Stimulated activated CD8-positive, alpha-beta memory T cell treated with anti-CD3 and anti-CD28 coated beads, Interleukin-7, amount 100 ng/mL, for 24 hours (primary cell): ENCODE measurements around the gene GUCD1.
"Not testable (repeated sequence)": the region's sequence is repeated elsewhere in the genome, so short reads cannot be mapped to it uniquely, and the experiment has no call there.

ENCODE experiments used
- DNase-seq: peaks from one replicate; pipeline ENCODE4 v3.0.0-alpha.2; 2020; ENCODE audit warnings: low read depth

Gene GUCD1

DNA sequence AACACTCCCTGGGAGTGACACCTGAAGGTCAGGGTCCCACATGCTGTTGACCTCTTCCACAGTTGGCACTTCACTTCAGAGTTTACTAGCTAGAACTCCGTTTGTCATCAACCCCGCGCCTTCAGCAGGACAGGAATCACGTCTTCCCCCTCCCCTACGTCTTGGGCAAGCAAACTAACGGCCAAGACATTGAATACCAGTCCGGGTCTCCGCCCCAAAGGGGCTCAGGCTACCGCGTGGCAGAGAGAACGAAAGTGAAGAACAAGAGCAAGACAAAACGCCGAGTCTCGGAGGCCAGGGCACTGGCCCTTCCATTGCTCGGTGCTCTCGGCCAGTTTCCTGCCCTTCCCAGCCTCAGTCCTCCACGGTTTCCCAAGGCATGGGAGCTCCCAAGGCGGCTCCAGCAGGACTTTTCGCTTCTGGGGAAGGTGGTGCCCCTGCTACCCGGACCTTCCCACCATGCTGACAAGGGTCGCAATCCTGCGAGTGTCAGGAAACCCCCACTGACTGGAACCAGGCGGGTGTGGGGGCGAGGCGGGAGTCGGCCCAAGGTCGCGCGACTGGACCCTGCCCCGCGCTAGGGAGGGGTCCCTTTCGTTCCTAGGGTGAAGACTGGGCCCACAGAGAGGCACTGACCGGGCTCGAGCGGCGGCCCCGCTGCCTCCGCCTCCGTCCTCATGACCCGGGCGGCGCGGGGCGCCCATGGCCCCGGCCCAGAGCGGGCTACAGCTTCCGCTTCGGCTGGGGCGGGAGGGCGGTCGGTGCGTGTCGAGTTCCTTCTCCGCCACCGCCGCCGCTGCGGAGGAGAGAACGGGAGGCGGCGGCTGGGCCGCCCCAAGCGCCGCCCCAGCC lies at the start of gene GUCD1:
TSS of gene GUCD1 (minus strand) at position 826 of the 852 bp plus-strand sequence. CDS start at position 679, 147 bp downstream.
- no peak for DNase-seq

DNA sequence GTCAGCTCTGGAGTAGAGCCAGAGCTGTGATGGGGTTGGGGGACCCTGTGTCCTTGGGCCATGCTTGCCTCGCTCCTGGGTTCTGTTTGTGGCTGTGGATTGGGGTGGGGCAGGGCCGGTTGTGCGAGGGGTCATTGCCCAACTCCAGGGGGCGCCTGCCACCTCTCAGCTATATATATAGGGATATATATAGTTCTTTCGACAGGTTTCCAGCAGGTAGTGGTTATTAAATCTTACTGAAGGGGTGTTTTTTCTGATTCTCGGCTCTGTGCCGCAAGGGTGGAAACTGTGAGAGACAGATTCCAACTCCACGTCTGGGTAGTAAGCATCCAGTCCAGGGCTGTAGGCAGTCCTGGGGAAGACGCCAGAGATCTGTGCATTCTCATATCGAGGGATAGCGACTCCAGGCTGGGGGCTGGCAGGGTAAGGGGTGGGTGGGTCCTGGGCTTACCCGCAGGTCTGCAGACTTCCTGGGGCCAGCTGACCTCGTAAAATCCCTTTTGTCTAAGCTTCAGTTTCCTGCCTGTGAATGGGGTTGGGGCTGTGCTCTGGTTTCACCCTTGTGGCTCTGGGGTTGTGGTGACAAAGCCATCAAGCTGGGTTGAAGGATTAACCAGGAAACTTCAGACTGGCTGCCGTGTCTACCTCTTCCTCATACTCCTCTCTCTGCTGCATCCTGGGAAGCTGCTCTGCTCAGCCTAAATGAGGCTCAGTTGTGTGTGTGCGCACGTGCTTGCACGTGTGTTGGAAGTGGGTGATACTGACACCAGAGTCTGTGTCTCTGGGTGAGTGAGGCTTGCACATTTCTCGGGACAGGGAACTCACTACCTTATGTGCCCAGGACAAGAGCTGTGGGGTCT lies 49.1 kb upstream of the GUCD1 start:
- not testable (repeated sequence) for DNase-seq

DNA sequence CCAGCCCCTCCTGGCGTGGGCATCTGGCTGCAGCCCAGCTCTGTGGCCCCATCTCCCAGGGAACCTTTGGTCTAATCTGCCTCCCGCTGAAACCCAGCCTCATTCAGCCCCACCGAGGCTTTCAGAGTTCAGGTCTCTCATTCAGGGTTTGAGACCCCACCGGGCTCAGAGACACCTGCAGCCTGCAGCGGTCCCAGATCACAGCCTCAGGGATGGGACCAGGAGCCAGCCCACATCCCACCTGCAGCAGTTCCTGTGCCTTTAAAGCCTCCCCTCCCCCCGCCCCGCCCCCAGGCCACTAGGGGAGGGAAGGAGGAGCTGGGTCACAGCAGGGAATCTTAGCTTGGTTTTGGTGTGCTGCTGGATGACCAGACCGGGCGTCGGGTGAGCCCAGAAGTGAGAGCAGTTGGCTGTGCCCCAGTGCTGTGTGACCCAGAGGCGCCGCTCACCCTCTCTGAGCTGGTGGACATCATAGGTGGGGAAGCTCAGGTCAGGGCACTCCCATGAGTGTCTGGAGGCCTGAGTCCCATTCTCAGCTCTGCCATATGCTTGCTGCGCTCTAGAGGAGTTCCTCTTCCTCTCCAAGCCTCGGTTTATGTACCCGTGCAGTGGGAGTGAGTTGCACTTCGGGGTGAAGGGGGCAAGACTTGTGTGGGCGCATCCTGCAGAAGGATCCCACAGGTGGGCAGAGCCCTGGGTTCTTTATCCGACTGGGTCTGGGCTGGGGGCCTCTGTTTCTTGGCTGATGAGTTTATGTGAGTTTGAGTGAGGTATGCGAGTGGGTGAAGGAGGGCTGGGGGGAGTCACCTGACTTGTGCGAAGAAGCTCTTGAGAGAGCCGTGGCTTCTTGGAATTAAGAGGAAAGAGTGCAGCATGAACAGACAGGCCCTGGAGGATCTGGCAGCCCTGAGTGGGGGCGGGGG lies 48.2 kb upstream of the GUCD1 start, which contains the start of gene GGT1:
TSS of gene GGT1 (plus strand) at position 347 of the 923 bp plus-strand sequence. CDS start 7,889 bp downstream, outside the sequence.
- not testable (repeated sequence) for DNase-seq

DNA sequence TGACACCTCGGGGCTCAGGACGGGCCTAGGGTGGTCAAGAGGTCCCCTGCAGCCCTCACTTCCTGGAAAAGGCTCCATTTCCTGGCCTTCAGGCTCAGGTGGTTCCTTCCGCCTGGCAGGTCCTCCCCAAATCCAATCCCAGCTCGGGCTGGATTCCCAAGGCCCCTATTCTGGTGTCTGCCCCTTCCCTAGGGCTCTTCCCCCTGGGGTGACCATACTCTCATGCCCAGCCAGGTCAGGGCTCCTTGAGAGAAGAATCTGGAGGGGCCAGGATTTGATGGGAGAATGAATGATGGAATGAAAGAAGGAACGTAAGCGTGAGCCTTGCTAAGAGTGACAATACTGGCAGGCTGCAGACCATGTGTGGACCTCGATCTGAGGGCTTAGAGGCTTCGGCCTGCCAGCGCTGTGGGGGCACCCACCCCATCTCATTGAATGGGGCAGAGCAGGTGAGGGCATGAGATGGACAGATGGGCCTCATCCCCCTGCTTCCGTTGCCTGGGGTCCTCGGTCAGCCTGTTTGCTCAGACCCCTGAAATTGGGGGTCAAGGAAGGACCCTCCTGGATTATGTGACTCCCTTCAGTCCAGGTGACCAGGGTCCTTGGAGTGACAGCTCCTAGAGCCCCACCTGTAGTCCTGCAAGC lies 47.3 kb upstream of the GUCD1 start:
- DNase-seq = not testable (repeated sequence)

DNA sequence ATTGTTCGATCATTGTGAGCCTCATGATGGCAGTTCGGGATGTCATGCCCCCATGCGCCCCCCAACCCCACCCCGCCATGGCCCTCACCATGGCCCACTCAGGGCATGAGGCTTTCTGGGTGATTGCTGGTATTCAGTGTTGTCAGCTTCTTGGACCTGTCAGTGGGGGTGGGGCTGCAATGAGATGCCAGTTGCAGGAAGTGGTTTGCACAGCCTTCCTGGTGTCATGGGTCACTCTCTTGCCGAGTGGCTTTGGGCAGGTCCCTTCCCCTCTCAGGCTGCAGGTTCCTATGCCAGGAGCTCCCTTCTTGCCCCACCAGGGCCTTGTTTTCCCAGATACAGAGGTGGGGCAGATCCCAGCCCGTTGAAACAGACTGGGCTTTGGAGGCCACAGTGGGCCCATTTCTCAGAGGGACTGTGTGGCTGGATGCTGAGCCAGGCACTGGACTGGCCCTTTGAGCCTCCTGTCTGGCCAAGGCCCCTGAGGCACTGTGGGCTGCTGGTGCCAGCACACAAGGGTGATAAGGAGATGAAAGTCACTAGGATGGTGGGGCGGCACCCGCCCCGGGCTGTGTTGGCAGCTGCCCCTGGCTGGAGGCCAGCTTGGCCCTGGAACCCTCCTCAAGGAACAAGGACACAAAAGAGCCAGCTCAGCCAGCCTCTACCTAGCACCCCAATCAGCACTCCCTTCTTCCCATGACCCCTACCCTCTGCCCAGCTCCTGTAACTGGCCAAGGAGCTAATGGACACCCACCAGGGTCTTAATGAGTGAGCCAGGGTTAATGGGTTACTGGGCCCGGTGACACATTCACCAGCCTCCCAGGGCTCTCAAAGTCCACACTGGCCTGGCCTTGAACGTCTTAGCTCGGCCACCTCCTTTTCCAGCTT lies 46.5 kb upstream of the GUCD1 start:
- no peak for DNase-seq

DNA sequence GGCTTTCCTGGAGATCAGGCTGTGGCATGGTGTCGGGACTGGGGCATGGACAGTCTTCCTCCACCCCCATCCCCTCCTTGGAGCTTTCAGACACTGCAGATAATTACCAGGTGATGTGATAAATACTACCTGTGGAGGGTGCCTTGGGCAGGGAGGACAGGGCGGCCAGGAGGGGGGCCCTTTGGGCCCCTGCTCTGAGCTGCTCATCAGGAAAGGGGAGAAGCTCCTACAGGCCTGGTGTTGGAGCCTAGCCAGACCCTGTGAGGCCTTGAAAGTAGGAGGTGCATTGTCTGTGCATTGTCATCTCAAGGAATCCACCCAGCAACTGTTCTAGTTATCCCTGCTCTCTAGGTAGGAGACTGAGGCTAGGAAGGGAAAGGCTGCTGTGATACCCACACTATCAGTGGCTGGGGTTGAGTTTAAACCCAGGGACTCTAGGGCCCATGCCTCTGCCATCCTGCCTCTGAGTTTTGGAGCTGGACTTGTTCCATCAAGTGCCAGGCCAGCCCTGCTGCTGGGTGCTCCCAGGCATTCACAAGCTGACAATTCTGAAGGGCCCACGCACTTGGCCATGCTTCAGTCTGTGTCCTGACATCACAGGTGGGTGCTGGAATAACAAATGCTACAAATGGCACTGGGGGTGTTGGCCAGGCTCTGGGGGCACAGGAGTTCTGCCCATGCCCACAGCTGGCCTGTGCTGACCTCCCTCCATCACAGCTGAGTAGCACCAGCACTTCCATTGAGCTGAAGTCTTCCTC lies 45.2 kb upstream of the GUCD1 start:
- DNase-seq = not testable (repeated sequence)

DNA sequence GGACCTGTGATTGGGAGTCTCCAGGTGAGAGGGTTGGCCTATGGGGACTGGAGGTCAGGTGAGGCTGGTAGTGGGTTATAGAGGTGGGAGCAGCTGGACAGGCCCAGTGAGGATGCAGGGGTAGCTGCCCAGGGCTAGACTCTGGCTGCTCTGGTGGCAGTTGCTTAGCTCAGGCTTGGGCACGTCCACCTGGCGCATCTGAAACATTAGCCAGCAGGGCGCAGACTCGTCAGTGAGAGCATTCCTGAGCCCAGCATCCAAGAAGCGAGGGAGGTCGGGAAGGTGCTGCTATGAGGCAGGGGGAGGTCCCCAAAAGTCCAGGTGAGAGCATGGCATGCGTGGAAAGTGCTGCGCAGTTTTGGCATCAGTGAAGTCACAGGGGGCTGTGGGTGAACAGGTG lies 44.6 kb upstream of the GUCD1 start:
- no peak for DNase-seq

DNA sequence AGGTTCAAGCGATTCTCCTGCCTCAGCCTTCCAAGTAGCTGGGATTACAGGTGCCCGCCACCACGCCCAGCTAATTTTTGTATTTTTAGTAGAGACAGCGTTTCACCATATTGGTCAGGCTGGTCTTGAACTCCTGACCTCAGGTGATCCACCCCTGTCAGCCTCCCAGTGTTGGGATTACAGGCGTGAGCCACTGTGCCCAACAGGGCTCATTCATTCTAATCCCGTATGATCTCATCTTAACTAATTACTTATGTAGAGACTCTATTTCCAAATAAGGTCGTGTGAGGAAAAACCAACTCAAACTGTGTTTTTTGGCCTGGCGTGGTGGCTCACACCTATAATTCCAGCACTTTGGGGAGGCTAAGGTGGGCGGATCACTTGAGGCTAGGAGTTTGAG lies 42.1 kb upstream of the GUCD1 start:
- not testable (repeated sequence) for DNase-seq

DNA sequence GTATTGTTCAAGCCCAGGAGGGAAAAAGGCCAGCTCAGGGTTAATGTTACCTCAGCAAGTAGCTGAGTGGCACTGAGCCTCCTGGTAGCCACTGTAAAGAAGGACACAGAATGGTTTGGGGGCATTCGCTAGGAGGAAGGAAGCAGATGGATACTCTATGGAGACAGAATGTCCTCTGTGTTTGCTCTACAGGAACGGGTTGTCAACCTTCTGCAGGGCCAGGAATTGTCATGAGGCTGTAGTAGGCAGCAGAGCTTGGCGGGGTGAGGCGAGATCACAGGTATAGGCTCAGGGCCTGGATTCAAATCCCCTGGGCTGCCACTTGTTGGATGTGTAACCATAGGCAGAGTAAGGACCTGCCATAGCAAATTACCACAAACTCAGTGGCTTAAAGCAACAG lies 40.9 kb upstream of the GUCD1 start:
- DNase-seq = no peak

DNA sequence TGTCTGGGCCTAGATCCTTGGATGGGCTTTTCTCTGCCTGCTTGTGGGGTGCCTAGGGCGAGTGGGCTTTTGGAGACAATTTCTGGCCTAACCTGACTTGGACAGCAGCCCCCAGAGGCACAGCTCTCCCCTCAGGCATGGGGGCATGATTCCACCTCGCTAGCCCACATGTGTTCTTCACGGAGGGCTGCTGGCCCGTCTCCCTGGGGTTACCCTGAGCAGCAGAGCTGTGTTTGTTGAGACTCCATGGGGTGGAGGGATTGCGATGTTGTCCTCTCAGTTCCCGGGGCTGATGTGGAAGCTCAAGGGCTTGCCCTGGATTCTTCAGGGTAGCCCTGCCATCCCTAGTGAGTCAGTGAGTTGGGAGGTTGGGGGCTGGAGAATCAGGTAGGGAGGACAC lies 40.3 kb upstream of the GUCD1 start:
- DNase-seq = no peak

DNA sequence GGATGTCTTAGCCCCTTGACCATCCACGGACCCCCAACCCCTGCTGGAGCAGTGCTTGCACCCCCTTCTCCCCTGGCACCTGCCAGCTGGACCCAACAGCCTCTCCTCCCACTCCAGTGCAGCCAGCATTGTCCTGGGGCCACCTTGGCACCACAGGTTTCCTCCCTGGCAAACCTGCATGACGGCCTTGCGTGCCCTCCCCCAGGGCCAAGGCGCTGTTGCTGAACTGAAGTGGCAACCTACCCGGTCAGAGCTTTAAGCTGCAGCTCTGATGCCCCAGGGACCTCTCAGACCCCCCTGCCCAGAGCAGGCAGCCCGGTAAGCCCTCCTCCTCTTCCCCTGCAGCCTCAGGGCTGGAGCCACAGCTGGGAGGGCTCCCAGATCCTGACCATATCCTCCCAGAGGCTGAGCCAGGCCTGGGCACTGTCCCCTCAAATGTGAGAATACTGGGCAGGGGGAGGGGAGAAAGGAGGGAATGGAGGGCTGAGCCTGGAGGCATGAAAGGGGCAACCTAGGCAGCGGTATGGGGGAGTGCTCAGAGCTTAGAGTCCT lies 39.7 kb upstream of the GUCD1 start:
- DNase-seq = no peak

DNA sequence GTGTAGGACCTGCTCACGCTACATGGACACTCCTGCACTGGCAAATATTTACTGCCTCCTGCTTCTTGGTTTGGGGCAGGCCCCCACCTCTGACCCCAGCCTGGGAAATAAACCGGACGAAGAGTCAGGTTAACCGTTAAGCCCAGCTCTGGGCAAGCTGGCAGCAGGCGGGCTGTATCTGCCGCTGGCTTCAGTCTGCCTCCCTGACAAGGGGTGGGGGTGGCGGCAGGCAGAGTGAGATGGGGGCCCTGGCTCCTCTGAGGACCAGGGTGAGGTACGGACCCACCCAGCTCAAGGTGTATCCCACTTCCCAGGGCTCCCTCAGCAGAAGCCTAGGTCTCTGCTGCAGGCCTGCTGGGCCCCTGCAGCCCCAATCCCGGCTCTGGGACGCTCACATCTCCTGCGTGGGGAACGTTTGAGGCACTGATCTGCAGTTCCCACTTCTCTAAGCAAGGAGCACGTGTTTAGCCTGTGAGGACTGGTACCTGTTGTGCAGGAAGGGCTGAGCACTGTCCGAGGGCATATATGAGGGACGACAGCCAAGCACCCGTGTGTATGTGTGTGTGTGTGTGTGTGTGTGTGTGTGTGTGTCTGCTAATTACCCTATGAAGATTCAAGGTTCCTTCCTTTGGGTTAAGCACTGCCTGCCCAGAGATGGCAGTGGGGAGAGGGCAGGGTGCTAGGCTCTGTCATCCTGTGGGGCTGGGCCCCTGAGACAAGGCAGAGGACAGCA lies 39.1 kb upstream of the GUCD1 start:
- no peak for DNase-seq

DNA sequence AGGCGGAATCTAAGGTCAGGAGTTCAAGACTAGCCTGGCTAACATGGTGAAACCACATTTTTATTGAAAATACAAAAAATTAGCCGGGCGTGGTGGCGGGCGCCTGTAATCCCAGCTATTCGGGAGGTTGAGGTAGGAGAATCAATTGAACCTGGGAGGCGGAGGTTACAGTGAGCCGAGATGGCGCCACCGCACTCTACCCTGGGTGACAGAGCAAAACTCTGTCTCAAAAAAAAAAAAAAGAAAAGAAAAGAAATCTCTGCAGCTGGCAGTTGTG lies 38.6 kb upstream of the GUCD1 start:
- not testable (repeated sequence) for DNase-seq

DNA sequence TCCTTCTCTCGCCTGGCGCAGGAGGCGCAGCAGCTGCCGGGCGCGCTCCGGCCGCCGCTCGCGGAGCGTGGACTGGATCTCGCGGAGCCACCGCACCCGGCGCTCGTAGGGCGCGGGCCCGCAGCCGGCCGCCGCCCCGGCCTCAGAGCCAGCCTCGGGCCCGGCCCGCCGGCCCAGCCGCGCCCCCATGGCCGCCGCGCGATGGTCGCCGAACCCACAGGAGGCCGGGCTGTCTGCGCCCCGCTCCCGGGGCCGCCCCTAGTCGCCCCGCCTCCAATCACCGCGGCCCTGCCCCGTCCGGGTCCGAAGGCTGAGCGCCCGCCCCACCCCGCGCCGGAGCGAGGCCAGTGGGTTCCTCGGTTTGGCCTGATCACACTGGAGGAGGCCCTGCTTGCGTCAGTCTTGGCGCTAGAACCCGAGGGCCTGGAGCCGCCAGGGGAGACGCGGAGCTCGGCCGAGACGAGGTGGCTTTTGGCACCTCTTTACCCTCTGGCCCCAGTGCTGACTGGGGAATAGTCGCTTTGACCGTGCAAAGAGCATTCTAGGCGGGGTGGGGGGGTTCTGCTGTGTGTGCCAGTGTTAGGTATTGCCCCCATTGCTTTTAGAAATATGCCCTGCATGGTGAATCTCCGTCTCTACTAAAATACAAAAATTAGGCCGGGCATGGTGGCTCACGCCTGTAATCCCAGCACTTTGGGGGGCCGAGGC lies 38.1 kb upstream of the GUCD1 start, which contains the start of gene LRRC75B:
TSS of gene LRRC75B (minus strand) at position 223 of the 708 bp plus-strand sequence. CDS start at position 189, 34 bp downstream.
- peak; percentile 16 for DNase-seq

DNA sequence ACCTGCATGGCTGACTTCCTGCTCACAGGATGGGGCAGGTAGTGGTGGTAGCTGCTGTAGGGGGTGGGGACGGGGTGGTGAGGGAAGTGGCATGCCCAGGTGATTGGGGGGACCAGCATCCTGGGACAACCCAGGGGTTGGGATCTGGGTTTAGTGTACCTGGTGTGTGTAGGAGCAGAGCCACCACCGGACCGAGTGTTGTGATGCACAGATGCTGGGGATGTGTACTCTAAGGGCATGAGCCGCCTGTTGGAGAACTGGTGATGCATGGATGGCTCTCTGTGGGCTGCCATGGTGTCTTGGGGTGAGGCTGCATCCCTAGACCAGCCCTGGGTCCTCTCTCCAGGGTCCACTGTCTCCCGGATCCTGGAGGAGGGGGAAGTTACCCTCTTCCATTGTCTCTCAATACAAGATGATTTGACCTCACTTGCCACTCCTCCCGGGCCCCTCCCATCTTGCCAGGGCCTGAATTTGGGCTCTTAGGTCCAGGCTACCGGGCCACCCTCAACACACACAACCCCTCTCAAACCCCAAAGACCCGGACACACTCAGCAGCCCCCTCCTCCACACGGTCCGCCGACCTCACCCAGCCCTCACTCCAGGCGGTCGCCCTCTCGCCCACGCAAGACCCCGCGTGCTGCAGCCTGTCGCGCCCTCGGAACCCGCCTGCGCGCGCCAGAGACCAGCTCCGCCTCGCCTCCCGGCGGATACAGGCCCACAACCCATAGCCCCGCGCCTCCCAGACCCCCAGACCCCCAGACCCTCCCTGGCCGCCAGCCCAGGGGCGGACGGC lies 37.3 kb upstream of the GUCD1 start:
- DNase-seq = no peak

DNA sequence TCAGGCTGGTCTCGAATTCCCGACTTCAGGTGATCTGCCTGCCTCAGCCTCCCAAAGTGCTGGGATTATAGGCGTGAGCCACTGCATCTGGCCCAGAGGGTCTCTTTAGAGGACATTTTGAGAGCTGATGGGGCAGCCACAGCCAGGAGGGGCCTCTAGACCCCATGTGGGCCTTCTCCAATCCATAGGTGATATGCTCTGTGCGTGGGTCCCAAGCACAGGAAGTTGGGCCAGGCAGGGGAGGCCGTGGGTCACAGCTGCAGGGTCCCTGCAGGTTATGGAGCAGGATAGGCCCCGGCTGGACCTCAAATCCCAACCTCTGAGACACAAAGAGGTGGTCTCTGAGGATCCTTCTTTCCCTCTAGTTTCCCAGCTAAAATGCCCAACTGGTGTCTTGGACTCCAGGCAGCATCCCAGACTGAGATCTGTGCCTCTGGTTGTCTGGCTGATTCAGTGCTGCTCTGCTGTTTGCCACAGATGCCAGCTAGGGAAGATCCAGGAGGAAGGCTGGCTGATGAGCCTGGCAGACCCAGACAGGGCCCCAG lies 36.4 kb upstream of the GUCD1 start:
- no peak for DNase-seq
